CD4-positive, alpha-beta T cell treated with Interleukin-2 at 100 ng/mL for 4 hours (primary cell): ENCODE data around the gene CCR5AS.
"Not testable (repeated sequence)": the region's sequence is repeated elsewhere in the genome, so short reads cannot be mapped to it uniquely, and the experiment has no call there.

Experiments
- DNase-seq: peaks from one replicate; pipeline ENCODE4 v3.0.0-alpha.2; 2020; ENCODE audit warnings: low spot score

Gene CCR5AS

GRCh38 chr3:46429250-46429649, 22.4 kb upstream of the CCR5AS start:
- no peak for DNase-seq

DNA sequence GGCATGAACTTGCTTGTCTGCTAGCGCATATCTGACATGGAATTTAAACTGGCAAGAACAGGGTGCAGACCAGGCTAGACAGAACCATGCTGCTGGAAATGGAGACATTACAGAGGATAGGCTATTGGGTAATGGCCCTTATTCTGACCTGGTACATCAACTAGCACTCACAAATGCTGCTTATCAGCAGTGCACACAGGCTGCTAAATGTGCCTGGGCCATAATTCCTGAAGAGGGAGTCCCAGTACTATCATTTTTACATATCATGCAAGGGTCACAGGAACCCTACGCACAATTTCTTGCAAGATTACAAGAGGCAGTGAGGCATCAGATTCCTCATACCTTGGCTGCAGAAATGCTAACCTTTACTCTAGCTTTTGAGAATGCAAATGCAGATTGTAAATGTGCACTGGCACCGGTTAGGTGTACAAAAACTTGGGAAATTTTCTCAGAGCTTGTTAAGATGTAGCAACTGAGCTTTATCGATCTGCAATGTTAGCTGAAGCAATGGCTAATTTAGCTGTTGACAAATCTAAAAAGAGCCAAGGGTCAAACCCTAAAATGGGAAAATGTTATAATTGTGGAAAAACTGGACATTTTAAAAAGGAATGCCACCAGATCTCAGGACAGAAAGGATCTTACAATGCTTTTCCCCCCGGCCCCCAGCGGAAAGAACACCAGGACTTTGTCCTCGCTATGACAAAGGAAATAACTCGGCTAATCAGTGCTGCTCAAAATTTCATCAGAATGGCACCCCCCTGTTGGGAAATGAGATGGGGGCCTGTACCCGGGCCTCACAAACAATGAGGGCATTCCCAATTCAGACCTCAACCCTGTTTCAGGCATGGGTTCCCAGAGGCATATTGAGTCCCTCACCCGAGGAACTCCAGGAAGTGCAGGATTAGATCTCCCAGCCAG, 21.3 kb upstream of the CCR5AS start:
- no peak for DNase-seq

- not testable (repeated sequence) for DNase-seq
These were observed 20.5 kb upstream of the CCR5AS start for GRCh38 chr3:46427404-46427803.

GRCh38 chr3:46426476-46426875, 19.6 kb upstream of the CCR5AS start:
- not testable (repeated sequence) for DNase-seq

GRCh38 chr3:46423588-46423987, 16.7 kb upstream of the CCR5AS start:
- DNase-seq, result no peak

GRCh38 chr3:46422617-46423016, 15.8 kb upstream of the CCR5AS start:
- no peak for DNase-seq

DNA sequence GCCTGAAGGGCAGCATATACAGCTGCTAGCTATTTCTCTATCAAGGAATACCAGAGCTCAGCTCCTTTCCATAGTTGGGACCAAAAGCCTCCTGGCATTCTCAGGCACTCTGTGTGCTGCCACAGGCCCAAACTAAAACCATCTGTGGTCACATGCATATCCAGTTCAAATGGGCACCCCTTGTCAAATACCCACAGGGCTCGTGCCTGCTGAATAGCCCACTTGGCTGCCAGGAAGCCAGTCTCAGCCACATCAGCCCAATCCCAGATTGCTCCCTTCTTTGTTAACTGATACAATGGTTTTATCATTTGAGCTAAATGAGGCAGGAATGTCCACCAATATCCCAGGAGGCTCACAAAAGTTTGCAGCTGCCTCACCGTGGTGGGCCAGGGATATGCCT, 14.1 kb upstream of the CCR5AS start:
- no peak for DNase-seq

- DNase-seq, result no peak
These were observed 12.9 kb upstream of the CCR5AS start for GRCh38 chr3:46419816-46420215.

- no peak for DNase-seq
These were observed 11.2 kb upstream of the CCR5AS start for GRCh38 chr3:46417841-46418611.

DNA sequence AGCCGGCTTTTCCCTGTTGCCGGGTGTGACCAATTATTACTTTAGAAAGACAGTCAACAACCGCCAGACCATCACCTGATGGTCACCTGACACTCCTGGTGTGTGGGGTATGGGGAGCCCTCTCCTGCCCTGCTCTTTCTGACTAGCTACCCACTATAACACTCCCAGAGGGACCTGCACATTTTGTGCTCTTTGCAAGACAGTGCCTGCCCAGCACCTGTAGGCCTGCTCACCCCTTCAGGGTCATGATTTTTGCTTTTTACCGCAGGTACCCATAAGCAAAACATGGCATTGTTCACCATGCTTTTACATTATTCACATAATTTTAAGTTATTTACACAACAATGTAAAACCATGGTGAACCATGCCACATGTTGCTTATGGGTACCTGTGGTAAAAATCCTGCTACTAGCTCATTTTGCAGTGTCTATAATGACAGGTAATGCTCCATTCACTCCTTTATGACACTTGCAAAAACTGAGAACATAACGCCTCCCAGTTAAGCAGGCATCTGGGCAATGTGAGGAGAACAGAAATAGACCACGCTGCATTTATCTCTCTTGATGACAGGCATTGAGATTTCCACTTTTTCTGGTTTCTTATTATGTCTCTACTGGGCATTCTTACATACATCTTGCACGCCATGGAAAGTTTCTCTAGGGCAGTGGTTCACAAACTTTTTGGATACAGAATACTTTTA, 10.1 kb upstream of the CCR5AS start:
- no peak for DNase-seq

GRCh38 chr3:46416125-46416810, 9.4 kb upstream of the CCR5AS start:
- DNase-seq, result no peak

- no peak for DNase-seq
These were observed 7.9 kb upstream of the CCR5AS start for GRCh38 chr3:46414739-46415138.

DNA sequence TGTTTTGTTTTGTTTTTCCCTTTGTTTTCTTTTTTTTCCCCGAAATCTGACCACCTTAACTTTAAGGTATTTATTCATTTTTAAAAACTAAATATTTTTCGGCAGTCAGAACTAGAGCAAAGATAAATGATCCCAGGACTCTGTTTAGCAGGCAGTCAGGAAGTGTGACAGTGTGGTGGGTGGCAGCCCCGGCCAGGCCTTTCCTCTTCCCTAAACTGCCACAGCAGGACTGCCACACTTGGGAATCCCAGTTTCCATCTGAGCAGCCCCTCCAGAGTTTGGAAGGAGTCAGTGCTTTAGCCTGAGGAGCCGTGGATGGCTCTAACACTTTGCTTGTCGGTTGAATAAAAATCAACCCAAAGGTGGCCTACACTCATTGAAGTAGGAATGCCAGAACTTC, 7.1 kb upstream of the CCR5AS start:
- DNase-seq, result no peak

GRCh38 chr3:46412786-46413298, 6.0 kb upstream of the CCR5AS start:
- DNase-seq, result no peak

- DNase-seq, result no peak
These were observed 4.4 kb upstream of the CCR5AS start for GRCh38 chr3:46411271-46411670.

- no peak for DNase-seq
These were observed 3.8 kb upstream of the CCR5AS start for GRCh38 chr3:46410669-46411068.

DNA sequence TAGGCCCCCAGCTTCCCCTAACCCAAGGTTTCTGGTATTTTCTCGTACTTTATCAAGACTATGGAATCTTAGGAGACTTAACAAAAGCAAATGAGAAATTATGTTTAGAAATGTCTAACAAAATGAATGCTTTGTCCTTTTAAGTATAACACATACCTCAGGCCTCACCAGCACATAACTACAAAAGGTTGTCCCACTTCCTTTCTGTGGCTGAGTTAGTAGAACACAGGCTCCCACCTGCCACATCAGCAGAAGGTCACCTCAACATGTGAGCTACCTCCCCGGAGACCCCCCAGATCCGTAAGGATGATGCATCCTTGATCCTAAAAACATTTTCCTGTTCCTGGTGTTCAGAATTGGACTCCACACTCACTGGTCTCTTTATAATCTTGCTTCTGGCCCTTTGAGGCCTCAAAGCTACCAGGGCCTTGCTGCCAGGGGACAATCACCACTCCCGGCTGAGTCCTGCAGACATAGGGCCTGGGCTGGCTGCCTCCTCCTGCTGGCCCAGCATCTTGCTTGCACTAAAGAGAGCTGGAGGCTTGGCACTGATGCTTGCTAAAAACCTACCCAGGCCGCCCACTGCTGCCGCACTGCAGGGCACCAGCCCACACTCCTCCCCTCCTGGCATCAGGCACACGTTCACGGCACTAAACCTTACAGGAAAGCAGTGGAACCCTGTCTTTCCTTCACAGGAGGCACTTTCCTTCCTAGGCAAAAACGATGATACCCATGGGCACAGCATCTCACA, 3.0 kb upstream of the CCR5AS start:
- DNase-seq, result no peak

DNA sequence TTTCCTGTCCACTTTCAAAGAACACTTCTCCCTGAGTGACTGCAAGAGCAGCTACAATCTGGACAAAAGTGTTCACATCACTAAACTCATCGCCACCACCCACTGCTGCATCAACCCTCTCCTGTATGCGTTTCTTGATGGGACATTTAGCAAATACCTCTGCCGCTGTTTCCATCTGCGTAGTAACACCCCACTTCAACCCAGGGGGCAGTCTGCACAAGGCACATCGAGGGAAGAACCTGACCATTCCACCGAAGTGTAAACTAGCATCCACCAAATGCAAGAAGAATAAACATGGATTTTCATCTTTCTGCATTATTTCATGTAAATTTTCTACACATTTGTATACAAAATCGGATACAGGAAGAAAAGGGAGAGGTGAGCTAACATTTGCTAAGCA, 2.0 kb upstream of the CCR5AS start:
- no peak for DNase-seq

GRCh38 chr3:46407970-46408369, 1.1 kb upstream of the CCR5AS start:
- no peak for DNase-seq

GRCh38 chr3:46406443-46406787, 451 bp downstream of the CCR5AS start:
- DNase-seq, result peak; percentile 10
